Vagina (tissue), 2 donors: Measurements from ENCODE around the gene SACM1L.

ENCODE experiments used
- CTCF ChIP-seq, 3 experiments: fragments of 450-650 bp in 2 of 3; fragments of 200-600 bp in 1 of 3; sonication (generic) in 1 of 3; IDR thresholded peaks; one replicate each; pipeline ENCODE4 v1.5.1; 2017 to 2019; ENCODE audit warnings: antibody characterized with exemption in 3 of 3, mild to moderate bottlenecking in 2 of 3, moderate library complexity in 2 of 3
- POLR2A ChIP-seq, 2 donors: fragments of 450-650 bp; IDR thresholded peaks; one replicate each; pipeline ENCODE4 v1.6.1; 2017; ENCODE audit warnings: antibody characterized with exemption in 2 of 2, mild to moderate bottlenecking in 2 of 2, moderate library complexity in 2 of 2
- POLR2AphosphoS5 ChIP-seq, 2 donors: sonication (generic); formaldehyde crosslinking; IDR thresholded peaks; one replicate each; pipeline ENCODE4 v1.9.0; 2017; ENCODE audit warnings: antibody characterized with exemption in 2 of 2, mild to moderate bottlenecking in 2 of 2, low read depth in 1 of 2; ENCODE audit not compliant: insufficient read depth in 1 of 2

- no peak for TF ChIP-seq CTCF (IDR thresholded peaks at IDR 0.05)
- no peak for TF ChIP-seq POLR2AphosphoS5 (IDR thresholded peaks at IDR 0.05; ENCODE audit: insufficient read depth in 1 of 2, low read depth in 1 of 2)
- TF ChIP-seq POLR2A (IDR thresholded peaks at IDR 0.05), result no peak
Measured at GRCh38 chr3:45741742-45742460, 52.7 kb downstream of the SACM1L start.
